ENCODE data around the gene GJA4. TPM values are rescaled to one million over a fixed set of nuclear protein-coding genes. Genes with fewer than 3 reads are reported as not detected.
"Not testable (repeated sequence)": the region's sequence is repeated elsewhere in the genome, so short reads cannot be mapped to it uniquely, and the experiment has no call there.

GJA4 gene
- total RNA-seq, 1 experiment from 2014 or later: not detected

GRCh38 chr1:34816778-34817177 is 24.0 kb downstream of the GJA4 start:
- H3K4me1 ChIP-seq (ENCODE audit: insufficient read depth, low read length, poor library complexity, severe bottlenecking): no peaks in the 10 kb centered on the region
- no peak overlapping the region for H3K27ac ChIP-seq (ENCODE audit: low read depth, low read length, poor library complexity, severe bottlenecking)
- no peak overlapping the region for H3K4me3 ChIP-seq (ENCODE audit: low read depth, low read length, poor library complexity, severe bottlenecking)
- POLR2A ChIA-PET (ENCODE audit: low non-redundant PET): no interaction called here
- no peaks in the 10 kb centered on the region for H3K27me3 ChIP-seq (replicated peaks; ENCODE audit: insufficient read depth, low read depth, low read length, poor library complexity)
- no peaks in the 10 kb centered on the region for H3K36me3 ChIP-seq (ENCODE audit: insufficient read depth, low read length, poor library complexity, severe bottlenecking)
- CTCF ChIA-PET: no interaction called here
- BruUV-seq (replicated peaks): no TSS peak
- intact Hi-C loops (cut with micrococcal nuclease; ENCODE audit: unreplicated experiment): no loop called here
- no peak for DNase-seq (ENCODE audit: low spot score)
- no peak for TF ChIP-seq CTCF (conservative IDR thresholded peaks at IDR 0.05; ENCODE audit: low read depth, low read length)
- no peak for TF ChIP-seq EZH2 (IDR thresholded peaks at IDR 0.05; ENCODE audit: borderline replicate concordance, low read depth, low read length, poor library complexity, severe bottlenecking)
- no peaks in the 10 kb centered on the region for H3K9me3 ChIP-seq (ENCODE audit: low read depth, low read length, poor library complexity, severe bottlenecking)

DNA sequence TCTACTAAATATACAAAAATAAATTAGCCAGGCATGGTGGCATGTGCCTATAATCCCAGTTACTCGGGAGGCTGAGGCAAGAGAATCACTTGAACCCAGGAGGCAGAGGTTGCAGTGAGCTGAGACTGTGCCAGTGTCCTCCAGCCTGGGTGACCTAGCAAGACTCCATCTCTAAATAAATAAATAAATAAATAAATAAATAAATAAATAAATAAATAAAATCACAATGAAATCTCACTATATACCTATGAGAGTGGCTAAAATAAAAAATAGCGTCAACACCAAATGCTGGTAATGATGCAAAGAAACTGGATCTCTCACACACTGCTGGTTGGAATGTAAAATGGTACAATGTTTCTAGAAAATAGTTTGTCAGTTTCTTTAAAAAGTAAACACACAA is 26.1 kb downstream of the GJA4 start:
- CTCF ChIA-PET; H3K4me3 ChIP-seq (ENCODE audit: low read depth, low read length, poor library complexity, severe bottlenecking); H3K27ac ChIP-seq (ENCODE audit: low read depth, low read length, poor library complexity, severe bottlenecking); H3K9me3 ChIP-seq (ENCODE audit: low read depth, low read length, poor library complexity, severe bottlenecking); H3K27me3 ChIP-seq (replicated peaks; ENCODE audit: insufficient read depth, low read depth, low read length, poor library complexity); intact Hi-C loops (cut with micrococcal nuclease; ENCODE audit: unreplicated experiment); DNase-seq (ENCODE audit: low spot score); H3K4me1 ChIP-seq (ENCODE audit: insufficient read depth, low read length, poor library complexity, severe bottlenecking); BruUV-seq (replicated peaks); POLR2A ChIA-PET (ENCODE audit: low non-redundant PET); H3K36me3 ChIP-seq (ENCODE audit: insufficient read depth, low read length, poor library complexity, severe bottlenecking): not testable (repeated sequence)

DNA sequence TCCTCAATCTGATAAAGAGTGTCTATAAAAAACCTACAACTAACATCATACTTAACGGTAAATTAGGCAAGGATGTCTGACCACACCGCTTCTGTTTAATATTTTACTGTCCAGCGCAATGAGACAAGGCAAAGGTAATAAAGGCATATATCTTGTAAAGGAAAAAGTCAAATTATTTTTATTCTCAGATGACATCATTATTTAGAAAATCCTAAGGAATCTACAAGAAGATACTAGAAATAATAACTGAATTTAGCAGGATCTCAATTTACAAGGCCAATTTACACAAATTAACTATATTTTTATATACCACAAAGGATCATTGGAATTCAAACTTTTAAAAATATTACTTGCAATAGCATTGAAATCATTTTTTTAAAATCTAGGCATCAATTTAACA is 29.4 kb downstream of the GJA4 start:
- intact Hi-C loops (cut with micrococcal nuclease; ENCODE audit: unreplicated experiment): no loop called here
- CTCF ChIA-PET: no interaction called here
- H3K4me1 ChIP-seq (ENCODE audit: insufficient read depth, low read length, poor library complexity, severe bottlenecking): no peaks in the 10 kb centered on the region

More for the DNA sequence above, 29.4 kb downstream of the GJA4 start:
- Histone ChIP-seq H3K27ac (ENCODE audit: low read depth, low read length, poor library complexity, severe bottlenecking) (no peak overlapping the region), H3K27me3 (replicated peaks; ENCODE audit: insufficient read depth, low read depth, low read length, poor library complexity) (no peaks in the 10 kb centered on the region), H3K36me3 (ENCODE audit: insufficient read depth, low read length, poor library complexity, severe bottlenecking) (no peaks in the 10 kb centered on the region), H3K4me3 (ENCODE audit: low read depth, low read length, poor library complexity, severe bottlenecking) (no peak overlapping the region), H3K9me3 (ENCODE audit: low read depth, low read length, poor library complexity, severe bottlenecking) (no peaks in the 10 kb centered on the region)
- POLR2A ChIA-PET (ENCODE audit: low non-redundant PET): no interaction called here
- DNase-seq (ENCODE audit: low spot score): no peak
- no TSS peak for BruUV-seq (replicated peaks)
- TF ChIP-seq EZH2 (IDR thresholded peaks at IDR 0.05; ENCODE audit: borderline replicate concordance, low read depth, low read length, poor library complexity, severe bottlenecking) (no peak), CTCF (conservative IDR thresholded peaks at IDR 0.05; ENCODE audit: low read depth, low read length) (no peak)

Measured in A673 (cell line).